GM19238 (cell line): ENCODE measurements around the gene GNL2.

Experiments
- DNase-seq: peaks from one replicate; pipeline ENCODE4 v3.0.0; 2011; ENCODE audit warnings: low spot score; ENCODE audit not compliant: insufficient read length

The GNL2 gene

GRCh38 chr1:37517569-37517968 lies 78.2 kb downstream of the GNL2 start:
- DNase-seq: no peak
